ENCODE measurements around the gene RNF138.
"Not testable (repeated sequence)": the region's sequence is repeated elsewhere in the genome, so short reads cannot be mapped to it uniquely, and the experiment has no call there.

RNF138 gene

DNA sequence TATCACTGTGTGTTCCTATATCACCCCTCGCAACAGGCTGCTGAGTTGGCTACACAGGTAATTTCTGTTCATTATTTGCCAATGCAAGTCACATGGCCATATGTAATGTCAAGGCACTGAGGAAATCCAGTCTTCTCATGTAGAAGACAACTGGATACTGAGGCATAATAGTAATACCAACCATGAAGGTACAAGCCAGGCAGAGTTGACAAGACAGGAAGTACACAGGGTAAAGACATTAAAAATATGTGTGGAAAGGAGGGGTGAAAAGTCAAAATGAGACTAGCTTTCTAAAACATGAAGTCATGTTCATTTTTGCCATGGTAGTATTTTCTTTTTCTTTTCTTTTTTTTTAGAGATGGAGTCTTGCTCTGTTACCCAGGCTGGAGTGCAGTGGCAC, 17.5 kb upstream of the RNF138 start:
- Histone ChIP-seq H3K4me1 (ENCODE audit: control insufficient read depth, insufficient read depth, low read length) (no peaks in the 10 kb centered on the region), H3K36me3 (ENCODE audit: control insufficient read depth in 2 of 2, insufficient read depth in 2 of 2, low read length in 2 of 2) (no peaks in the 10 kb centered on the region), H3K27me3 (ENCODE audit: control insufficient read depth in 1 of 2, insufficient read depth in 2 of 2, low read length in 2 of 2) (no peaks in the 10 kb centered on the region), H3K4me3 (ENCODE audit: low read length in 2 of 2) (no peak overlapping the region), H3K27ac (ENCODE audit: low read length) (no peak overlapping the region), H3K9me3 (ENCODE audit: control insufficient read depth in 2 of 2, low read length in 2 of 2) (no peaks in the 10 kb centered on the region), H3K9ac (ENCODE audit: low read length in 2 of 2) (no peak overlapping the region)

DNA sequence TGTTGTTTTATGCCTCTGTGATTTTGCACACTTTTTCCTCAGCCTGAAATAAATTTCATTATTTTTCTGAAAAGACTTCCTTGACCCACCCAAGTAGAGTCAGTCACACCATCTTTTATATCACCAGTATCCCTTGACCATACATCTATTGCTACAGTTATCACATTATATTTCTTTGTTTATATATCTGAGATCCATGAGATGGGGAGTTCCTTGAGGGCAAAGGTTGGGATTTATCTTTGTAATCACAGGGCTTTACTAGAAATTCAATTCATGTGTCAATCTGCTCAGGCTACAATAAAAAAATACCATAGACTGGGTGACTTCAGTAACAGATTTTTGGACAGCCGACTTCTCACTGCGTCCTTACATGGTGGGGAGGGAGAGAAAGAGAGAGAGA, 12.8 kb upstream of the RNF138 start:
- Histone ChIP-seq H3K9me3 (ENCODE audit: control insufficient read depth in 2 of 2, low read length in 2 of 2) (no peaks in the 10 kb centered on the region), H3K27ac (ENCODE audit: low read length) (no peak overlapping the region), H3K36me3 (ENCODE audit: control insufficient read depth in 2 of 2, insufficient read depth in 2 of 2, low read length in 2 of 2) (no peaks in the 10 kb centered on the region), H3K4me1 (ENCODE audit: control insufficient read depth, insufficient read depth, low read length) (no peaks in the 10 kb centered on the region), H3K9ac (ENCODE audit: low read length in 2 of 2) (no peak overlapping the region), H3K27me3 (ENCODE audit: control insufficient read depth in 1 of 2, insufficient read depth in 2 of 2, low read length in 2 of 2) (no peaks in the 10 kb centered on the region), H3K4me3 (ENCODE audit: low read length in 2 of 2) (no peak overlapping the region)

DNA sequence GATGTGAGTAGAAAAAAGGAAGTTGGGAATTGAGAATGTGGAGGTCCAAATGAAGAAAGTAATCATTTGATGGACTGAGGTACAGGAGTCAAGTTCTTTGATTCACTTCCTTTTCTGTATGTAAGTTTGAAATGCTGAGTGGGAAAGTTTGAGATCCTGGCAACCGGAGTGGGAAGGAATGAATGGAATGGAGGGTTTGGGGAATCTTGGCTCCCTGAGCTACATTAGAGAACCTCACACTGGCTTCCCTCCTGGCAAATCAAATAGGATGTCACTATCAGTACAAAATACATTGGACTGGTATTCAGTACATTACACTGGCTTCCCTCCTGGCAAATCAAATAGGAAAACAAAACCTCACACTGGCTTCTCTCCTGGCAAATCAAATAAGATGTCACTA, 9.8 kb upstream of the RNF138 start:
- no peaks in the 10 kb centered on the region for H3K9me3 ChIP-seq (ENCODE audit: control insufficient read depth in 2 of 2, low read length in 2 of 2)
- H3K27ac ChIP-seq (ENCODE audit: low read length) = no peak overlapping the region
- no peaks in the 10 kb centered on the region for H3K36me3 ChIP-seq (ENCODE audit: control insufficient read depth in 2 of 2, insufficient read depth in 2 of 2, low read length in 2 of 2)
- no peak overlapping the region for H3K9ac ChIP-seq (ENCODE audit: low read length in 2 of 2)
- no peak overlapping the region for H3K4me3 ChIP-seq (ENCODE audit: low read length in 2 of 2)
- H3K4me1 ChIP-seq (ENCODE audit: control insufficient read depth, insufficient read depth, low read length) = no peaks in the 10 kb centered on the region
- no peaks in the 10 kb centered on the region for H3K27me3 ChIP-seq (ENCODE audit: control insufficient read depth in 1 of 2, insufficient read depth in 2 of 2, low read length in 2 of 2)

DNA sequence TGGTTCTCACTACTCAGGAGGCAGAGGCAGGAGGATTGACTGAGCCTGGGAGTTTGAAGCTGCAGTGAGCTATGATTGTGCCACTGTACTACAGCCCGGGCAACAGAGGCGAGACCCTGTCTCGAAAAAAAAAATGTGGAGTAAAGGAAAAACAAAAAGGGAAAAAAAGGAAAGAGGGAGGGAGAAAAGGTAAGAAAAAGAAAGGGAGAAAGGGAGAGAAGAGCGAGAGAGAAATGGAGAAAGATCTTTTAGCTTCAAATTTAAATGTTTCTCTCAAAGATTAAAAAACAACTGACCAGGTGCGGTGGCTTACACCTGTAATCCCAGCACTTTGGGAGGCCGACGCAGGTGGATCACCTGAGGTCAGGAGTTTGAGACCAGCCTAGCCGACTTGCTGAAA, 7.9 kb upstream of the RNF138 start:
- Histone ChIP-seq H3K9ac (ENCODE audit: low read length in 2 of 2) (no peak overlapping the region), H3K4me1 (ENCODE audit: control insufficient read depth, insufficient read depth, low read length) (no peaks in the 10 kb centered on the region), H3K27me3 (ENCODE audit: control insufficient read depth in 1 of 2, insufficient read depth in 2 of 2, low read length in 2 of 2) (no peaks in the 10 kb centered on the region), H3K9me3 (ENCODE audit: control insufficient read depth in 2 of 2, low read length in 2 of 2) (no peaks in the 10 kb centered on the region), H3K27ac (ENCODE audit: low read length) (no peak overlapping the region), H3K4me3 (ENCODE audit: low read length in 2 of 2) (no peak overlapping the region), H3K36me3 (ENCODE audit: control insufficient read depth in 2 of 2, insufficient read depth in 2 of 2, low read length in 2 of 2) (no peaks in the 10 kb centered on the region)

DNA sequence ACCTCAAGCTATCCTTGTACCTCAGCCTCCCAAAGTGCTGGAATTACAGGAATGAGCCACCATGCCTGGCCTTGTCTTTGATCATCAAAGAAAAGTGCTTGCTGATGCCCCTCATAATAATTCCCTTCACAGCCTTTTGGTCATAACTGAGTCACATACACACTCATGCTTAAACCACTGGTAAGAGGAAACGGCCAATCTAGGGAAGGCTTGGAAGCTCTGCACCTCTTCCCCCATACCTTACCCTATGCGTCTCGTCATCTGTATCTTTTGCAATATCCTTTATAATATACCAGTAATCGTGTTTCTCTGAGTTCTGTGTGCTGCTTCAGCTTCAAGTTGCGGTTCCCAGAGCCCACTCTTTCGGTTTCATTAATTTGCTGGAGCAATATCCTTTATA, 4.8 kb upstream of the RNF138 start:
- Histone ChIP-seq H3K27ac (ENCODE audit: low read length) (no peak overlapping the region), H3K27me3 (ENCODE audit: control insufficient read depth in 1 of 2, insufficient read depth in 2 of 2, low read length in 2 of 2) (no peaks in the 10 kb centered on the region), H3K9ac (ENCODE audit: low read length in 2 of 2) (no peak overlapping the region), H3K9me3 (ENCODE audit: control insufficient read depth in 2 of 2, low read length in 2 of 2) (no peaks in the 10 kb centered on the region), H3K4me1 (ENCODE audit: control insufficient read depth, insufficient read depth, low read length) (peaks cover 5% of the 10 kb centered on the region), H3K4me3 (ENCODE audit: low read length in 2 of 2) (no peak overlapping the region), H3K36me3 (ENCODE audit: control insufficient read depth in 2 of 2, insufficient read depth in 2 of 2, low read length in 2 of 2) (no peaks in the 10 kb centered on the region)

DNA sequence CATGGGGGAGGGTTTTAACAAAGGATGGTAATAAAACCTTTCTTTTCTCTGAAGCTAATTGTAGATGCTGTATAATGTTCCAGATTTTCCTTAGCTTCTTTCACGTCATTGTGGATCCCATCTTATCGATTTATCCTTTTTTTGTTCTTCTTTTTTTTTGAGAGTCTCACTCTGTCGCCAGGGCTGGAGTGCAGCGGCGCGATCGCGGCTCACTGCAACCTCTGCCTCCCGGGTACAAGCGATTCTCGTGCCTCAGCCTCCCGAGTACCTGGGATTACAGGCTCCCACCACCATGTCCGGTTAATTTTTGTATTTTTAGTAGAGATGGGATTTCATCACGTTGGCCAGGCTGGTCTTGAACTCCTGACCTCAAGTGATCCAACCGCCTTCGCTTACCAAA, 843 bp upstream of the RNF138 start:
- not testable (repeated sequence) for H3K4me3 ChIP-seq (ENCODE audit: low read length in 2 of 2); H3K27ac ChIP-seq (ENCODE audit: low read length); H3K36me3 ChIP-seq (ENCODE audit: control insufficient read depth in 2 of 2, insufficient read depth in 2 of 2, low read length in 2 of 2); H3K9ac ChIP-seq (ENCODE audit: low read length in 2 of 2); H3K9me3 ChIP-seq (ENCODE audit: control insufficient read depth in 2 of 2, low read length in 2 of 2); H3K27me3 ChIP-seq (ENCODE audit: control insufficient read depth in 1 of 2, insufficient read depth in 2 of 2, low read length in 2 of 2)
- H3K4me1 ChIP-seq (ENCODE audit: control insufficient read depth, insufficient read depth, low read length) = peaks cover 11% of the 10 kb centered on the region

DNA sequence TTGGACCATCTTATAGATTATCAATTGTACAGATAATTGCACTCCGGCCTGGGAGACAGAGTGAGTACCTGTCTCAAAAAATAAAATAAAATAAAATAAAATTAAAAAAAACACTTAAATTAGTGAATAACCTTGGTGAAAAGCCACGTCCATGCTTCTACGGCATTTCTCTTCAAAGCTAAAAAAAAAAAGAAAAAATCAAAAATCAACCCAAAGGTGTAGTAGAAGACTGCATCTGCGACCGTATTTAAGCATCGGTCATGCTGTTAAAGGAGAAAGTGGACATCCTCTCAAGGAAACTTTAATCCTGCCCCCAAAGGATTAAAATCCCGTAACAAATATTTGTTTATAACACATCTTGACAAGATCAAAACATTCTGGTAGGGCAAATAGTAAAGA, 350 bp upstream of the RNF138 start:
- Histone ChIP-seq H3K27me3 (ENCODE audit: control insufficient read depth in 1 of 2, insufficient read depth in 2 of 2, low read length in 2 of 2) (no peaks in the 10 kb centered on the region), H3K9me3 (ENCODE audit: control insufficient read depth in 2 of 2, low read length in 2 of 2) (no peaks in the 10 kb centered on the region), H3K36me3 (ENCODE audit: control insufficient read depth in 2 of 2, insufficient read depth in 2 of 2, low read length in 2 of 2) (peaks cover 0 to 4% of the 10 kb centered on the region in 2 donors), H3K27ac (ENCODE audit: low read length) (peak overlapping the region; percentile 99), H3K9ac (ENCODE audit: low read length in 2 of 2) (peak overlapping the region; percentile 87 to 97), H3K4me1 (ENCODE audit: control insufficient read depth, insufficient read depth, low read length) (peaks cover 11% of the 10 kb centered on the region), H3K4me3 (ENCODE audit: low read length in 2 of 2) (peak overlapping the region; percentile 77 to 93)

DNA sequence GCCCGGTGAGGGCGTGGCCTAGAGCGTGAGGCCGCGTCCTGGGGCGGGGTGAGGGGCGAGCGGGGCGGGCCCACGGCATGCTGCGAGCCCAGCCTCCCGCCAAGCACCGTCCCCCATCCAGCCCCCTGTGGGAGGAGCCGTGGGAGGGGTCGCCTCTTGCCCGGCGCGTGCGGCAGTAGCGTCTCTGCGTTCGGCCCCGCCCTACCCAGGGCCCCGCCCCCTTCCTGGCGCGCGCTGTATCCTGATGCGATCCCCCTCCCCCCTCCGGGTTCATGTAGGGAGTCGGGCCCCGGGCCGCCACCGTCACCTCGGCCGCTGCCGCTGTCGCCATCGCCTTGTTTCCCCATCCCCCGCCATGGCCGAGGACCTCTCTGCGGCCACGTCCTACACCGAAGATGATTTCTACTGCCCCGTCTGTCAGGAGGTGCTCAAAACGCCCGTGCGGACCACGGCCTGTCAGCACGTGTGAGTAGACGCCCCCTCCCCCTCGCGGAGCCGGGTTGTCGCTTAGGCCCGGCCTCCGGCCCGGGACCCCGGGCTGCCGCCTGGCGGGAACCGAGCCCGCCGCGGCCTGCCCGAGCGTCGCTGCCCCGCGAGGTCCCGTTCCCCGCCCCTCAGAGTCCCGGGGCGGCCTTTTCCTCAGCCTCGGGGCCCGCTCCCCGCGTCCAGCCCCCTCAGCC, 888 bp downstream of the RNF138 start:
- H3K4me1 ChIP-seq (ENCODE audit: control insufficient read depth, insufficient read depth, low read length) = peaks cover 11% of the 10 kb centered on the region
- peaks cover 0 to 4% of the 10 kb centered on the region in 2 donors for H3K36me3 ChIP-seq (ENCODE audit: control insufficient read depth in 2 of 2, insufficient read depth in 2 of 2, low read length in 2 of 2)
- H3K4me3 ChIP-seq (ENCODE audit: low read length in 2 of 2) = peak overlapping the region; percentile 85 to 93
- H3K27me3 ChIP-seq (ENCODE audit: control insufficient read depth in 1 of 2, insufficient read depth in 2 of 2, low read length in 2 of 2) = no peaks in the 10 kb centered on the region
- H3K27ac ChIP-seq (ENCODE audit: low read length) = peak overlapping the region; percentile 99
- H3K9me3 ChIP-seq (ENCODE audit: control insufficient read depth in 2 of 2, low read length in 2 of 2) = no peaks in the 10 kb centered on the region
- peak overlapping the region; percentile 93 to 97 for H3K9ac ChIP-seq (ENCODE audit: low read length in 2 of 2)

DNA sequence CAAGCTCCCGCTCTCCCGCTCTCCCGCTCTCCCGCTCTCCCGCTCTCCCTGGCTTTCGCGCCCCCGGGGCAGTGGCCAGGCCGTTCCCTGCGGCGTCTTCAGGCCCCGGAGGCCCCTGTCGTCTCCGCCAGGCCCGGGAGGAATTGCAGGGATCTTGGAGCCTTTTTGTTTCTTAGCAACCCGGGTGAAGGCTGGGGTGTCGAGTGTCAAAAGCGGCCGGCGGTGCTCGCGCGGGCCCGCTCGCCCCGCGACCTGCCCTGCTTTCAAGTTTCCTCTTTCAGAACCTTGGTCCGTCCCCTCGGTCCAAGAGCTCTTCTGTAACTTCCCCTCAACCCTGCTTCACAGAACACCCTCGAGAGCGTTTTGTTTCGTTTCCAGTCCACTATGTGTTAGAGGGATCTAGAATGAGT, 1.4 kb downstream of the RNF138 start:
- H3K27ac ChIP-seq (ENCODE audit: low read length) = peak overlapping the region; percentile 99
- H3K36me3 ChIP-seq (ENCODE audit: control insufficient read depth in 2 of 2, insufficient read depth in 2 of 2, low read length in 2 of 2) = peaks cover 0 to 4% of the 10 kb centered on the region in 2 donors
- H3K4me3 ChIP-seq (ENCODE audit: low read length in 2 of 2) = peak overlapping the region; percentile 85 to 93
- no peaks in the 10 kb centered on the region for H3K9me3 ChIP-seq (ENCODE audit: control insufficient read depth in 2 of 2, low read length in 2 of 2)
- no peaks in the 10 kb centered on the region for H3K27me3 ChIP-seq (ENCODE audit: control insufficient read depth in 1 of 2, insufficient read depth in 2 of 2, low read length in 2 of 2)
- H3K9ac ChIP-seq (ENCODE audit: low read length in 2 of 2) = peak overlapping the region; percentile 85 to 93
- H3K4me1 ChIP-seq (ENCODE audit: control insufficient read depth, insufficient read depth, low read length) = peaks cover 11% of the 10 kb centered on the region

DNA sequence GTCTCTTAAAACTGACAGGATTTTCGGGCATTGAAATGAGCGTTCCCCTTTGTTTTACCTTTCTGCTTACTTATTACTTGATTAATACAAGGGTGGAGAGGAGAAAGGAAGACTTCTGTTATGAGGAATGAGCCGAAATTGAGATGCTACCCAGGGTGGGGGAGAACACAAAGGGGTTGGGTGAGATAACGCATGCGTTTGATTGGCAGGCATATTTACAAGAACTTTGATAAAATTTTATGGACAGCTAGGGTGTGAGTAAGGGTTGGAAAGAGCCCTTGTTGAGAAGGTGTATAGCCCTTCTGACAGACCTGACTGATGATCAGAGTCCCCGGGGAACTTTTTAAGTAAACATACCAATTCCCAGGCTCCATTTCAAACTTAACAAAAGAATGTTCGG, 1.8 kb downstream of the RNF138 start:
- no peaks in the 10 kb centered on the region for H3K27me3 ChIP-seq (ENCODE audit: control insufficient read depth in 1 of 2, insufficient read depth in 2 of 2, low read length in 2 of 2)
- peak overlapping the region; percentile 99 for H3K27ac ChIP-seq (ENCODE audit: low read length)
- H3K4me3 ChIP-seq (ENCODE audit: low read length in 2 of 2) = peak overlapping the region; percentile 85 to 93
- no peaks in the 10 kb centered on the region for H3K9me3 ChIP-seq (ENCODE audit: control insufficient read depth in 2 of 2, low read length in 2 of 2)
- peak overlapping the region; percentile 85 to 93 for H3K9ac ChIP-seq (ENCODE audit: low read length in 2 of 2)
- H3K36me3 ChIP-seq (ENCODE audit: control insufficient read depth in 2 of 2, insufficient read depth in 2 of 2, low read length in 2 of 2) = peaks cover 0 to 4% of the 10 kb centered on the region in 2 donors
- H3K4me1 ChIP-seq (ENCODE audit: control insufficient read depth, insufficient read depth, low read length) = peaks cover 11% of the 10 kb centered on the region

DNA sequence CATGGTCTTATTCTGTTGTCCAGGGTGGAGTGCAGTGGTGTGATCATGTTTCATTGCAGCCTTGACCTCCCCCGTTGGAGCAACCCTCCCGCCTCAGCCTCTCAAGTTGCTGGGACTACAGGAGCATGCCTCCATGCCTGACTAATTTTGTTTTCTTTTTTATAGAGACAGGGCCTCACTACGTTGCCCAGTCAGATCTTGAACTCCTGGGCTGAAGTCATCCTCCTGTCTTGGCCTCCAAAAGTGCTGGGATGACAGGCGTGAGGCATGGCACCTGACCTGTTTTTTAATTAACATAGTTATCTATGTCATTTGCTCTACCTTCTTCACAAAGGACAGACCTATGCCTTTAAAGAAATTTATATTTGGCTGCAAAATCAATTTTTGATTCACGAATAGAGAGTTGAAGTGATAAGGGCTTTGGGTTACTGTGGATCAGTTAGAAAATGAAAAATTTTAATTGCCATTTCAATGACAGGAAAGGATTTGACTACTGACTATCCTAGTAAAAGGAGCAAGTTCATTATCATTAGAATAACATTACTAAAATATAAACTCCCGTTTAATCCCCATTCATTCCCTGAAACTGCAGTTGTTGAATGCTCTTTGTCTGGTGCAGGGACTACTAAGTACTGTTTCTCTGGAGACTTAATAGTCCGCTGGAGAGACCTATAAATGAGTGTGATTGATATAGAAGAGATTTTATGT, 3.7 kb downstream of the RNF138 start:
- Histone ChIP-seq H3K27ac (ENCODE audit: low read length) (no peak overlapping the region), H3K9me3 (ENCODE audit: control insufficient read depth in 2 of 2, low read length in 2 of 2) (no peaks in the 10 kb centered on the region), H3K4me1 (ENCODE audit: control insufficient read depth, insufficient read depth, low read length) (peaks cover 11% of the 10 kb centered on the region)

More for the DNA sequence above, 3.7 kb downstream of the RNF138 start:
- Histone ChIP-seq H3K27me3 (ENCODE audit: control insufficient read depth in 1 of 2, insufficient read depth in 2 of 2, low read length in 2 of 2) (no peaks in the 10 kb centered on the region), H3K36me3 (ENCODE audit: control insufficient read depth in 2 of 2, insufficient read depth in 2 of 2, low read length in 2 of 2) (peaks cover 0 to 4% of the 10 kb centered on the region in 2 donors), H3K9ac (ENCODE audit: low read length in 2 of 2) (no peak overlapping the region), H3K4me3 (ENCODE audit: low read length in 2 of 2) (no peak overlapping the region)

Measured in stomach smooth muscle (tissue), 2 donors.